Neuronal stem cell (in vitro differentiated cells): ENCODE measurements around the gene CLASRP.
A peak's percentile ranks its signal among the peaks of the same experiment; 100 is the strongest.

ENCODE experiments used
- DNase-seq: peaks from one replicate; pipeline ENCODE4 v3.0.0-alpha.2; 2013; ENCODE audit warnings: low spot score
- H2AFZ ChIP-seq: one replicate; pipeline ENCODE4 v1.6.1; 2013; ENCODE audit warnings: mild to moderate bottlenecking, low read length, inconsistent platforms
- H2AK5ac ChIP-seq: 2 replicates; pipeline ENCODE4 v1.6.1; 2013; ENCODE audit warnings: low read depth, mild to moderate bottlenecking, inconsistent platforms, low read length, moderate library complexity, mixed read lengths
- H2BK120ac ChIP-seq: 2 replicates; pipeline ENCODE4 v1.6.1; 2013; ENCODE audit warnings: low read depth, mild to moderate bottlenecking, inconsistent platforms, low read length, moderate library complexity, mixed read lengths
- H2BK12ac ChIP-seq: one replicate; pipeline ENCODE4 v1.6.1; 2013; ENCODE audit warnings: low read length, inconsistent platforms
- H2BK15ac ChIP-seq: 2 replicates; pipeline ENCODE4 v1.6.1; 2013; ENCODE audit warnings: mild to moderate bottlenecking, low read length, inconsistent platforms, mixed read lengths
- H2BK5ac ChIP-seq: one replicate; pipeline ENCODE4 v1.6.1; 2013; ENCODE audit warnings: inconsistent platforms, mild to moderate bottlenecking, low read length, moderate library complexity
- H3K14ac ChIP-seq: one replicate; pipeline ENCODE4 v1.6.1; 2013; ENCODE audit warnings: low read length, inconsistent platforms
- H3K18ac ChIP-seq: 2 replicates; pipeline ENCODE4 v1.6.1; 2013; ENCODE audit warnings: low read length, inconsistent platforms
- H3K23ac ChIP-seq: 2 replicates; pipeline ENCODE4 v1.6.1; 2013; ENCODE audit warnings: low read depth, mild to moderate bottlenecking, mixed read lengths, low read length, inconsistent platforms; ENCODE audit not compliant: poor library complexity
- H3K27ac ChIP-seq: replicated peaks from 3 replicates; pipeline ENCODE4 v1.5.1; 2013; ENCODE audit warnings: low read length, inconsistent platforms
- H3K27me3 ChIP-seq, 3 experiments: 2 replicates each; pipeline ENCODE4 v1.6.1; 2013; ENCODE audit warnings: low read length in 3 of 3, mild to moderate bottlenecking in 2 of 3, inconsistent platforms in 1 of 3, low read depth in 1 of 3, mixed read lengths in 1 of 3, moderate library complexity in 1 of 3; ENCODE audit not compliant: control insufficient read depth in 3 of 3, insufficient read depth in 3 of 3
- H3K36me3 ChIP-seq, 2 donors: replicated peaks in 1 of 2; 2 replicates each; pipeline ENCODE4 v1.6.1; 2013; ENCODE audit warnings: low read length in 2 of 2; ENCODE audit not compliant: control insufficient read depth in 2 of 2, insufficient read depth in 2 of 2
- H3K4ac ChIP-seq: 2 replicates; pipeline ENCODE4 v1.6.1; 2013; ENCODE audit warnings: inconsistent platforms, mild to moderate bottlenecking, low read length, moderate library complexity
- H3K4me1 ChIP-seq, 2 donors: 1 replicate in 1 of 2; 2 replicates in 1 of 2; pipeline ENCODE4 v1.6.1; 2013; ENCODE audit warnings: low read length in 2 of 2, low read depth in 1 of 2; ENCODE audit not compliant: control insufficient read depth in 2 of 2, insufficient read depth in 1 of 2
- H3K4me2 ChIP-seq: one replicate; pipeline ENCODE4 v1.6.1; 2013; ENCODE audit warnings: mild to moderate bottlenecking, low read length, inconsistent platforms; ENCODE audit not compliant: insufficient read depth, poor library complexity, severe bottlenecking
- H3K4me3 ChIP-seq, 2 donors: 2 replicates each; pipeline ENCODE4 v1.5.1; 2013; ENCODE audit warnings: low read length in 2 of 2, mild to moderate bottlenecking in 2 of 2, inconsistent platforms in 1 of 2, moderate library complexity in 1 of 2
- H3K79me1 ChIP-seq: one replicate; pipeline ENCODE4 v1.6.1; 2013; ENCODE audit warnings: low read depth, mild to moderate bottlenecking, inconsistent platforms, low read length, moderate library complexity
- H3K9ac ChIP-seq: one replicate; pipeline ENCODE4 v1.6.1; 2013; ENCODE audit warnings: mild to moderate bottlenecking, low read depth, low read length, inconsistent platforms; ENCODE audit not compliant: poor library complexity
- H3K9me3 ChIP-seq, 2 donors: replicated peaks in 1 of 2; 2 replicates each; pipeline versions ENCODE3 to v1.6.1; 2013; ENCODE audit warnings: low read length in 2 of 2, mild to moderate bottlenecking in 2 of 2, inconsistent platforms in 1 of 2, low read depth in 1 of 2, mixed read lengths in 1 of 2, moderate library complexity in 1 of 2; ENCODE audit not compliant: control insufficient read depth in 2 of 2, insufficient read depth in 1 of 2
- H4K8ac ChIP-seq: one replicate; pipeline ENCODE4 v1.6.1; 2013; ENCODE audit warnings: low read depth, mild to moderate bottlenecking, inconsistent platforms, low read length, moderate library complexity
- H4K91ac ChIP-seq: one replicate; pipeline ENCODE4 v1.6.1; 2013; ENCODE audit warnings: low read length, low read depth, mild to moderate bottlenecking, inconsistent platforms; ENCODE audit not compliant: poor library complexity
- WGBS, 2 donors: extraction: QIAGEN DNeasy Blood & Tissue Kit; methylation state at CpG; one replicate each; pipeline ENCODE4 v1.1.7; 2013; ENCODE audit warnings: missing lambda C conversion rate in 2 of 2, mixed read lengths in 1 of 2; ENCODE audit not compliant: insufficient read length in 2 of 2, insufficient replicate concordance in 1 of 2; ENCODE audit errors: extremely low coverage in 2 of 2; 5-methylcytosine and 5-hydroxymethylcytosine counted together

Gene CLASRP

GRCh38 chr19:45101806-45102205 is 63.0 kb downstream of the CLASRP start:
- no peak for DNase-seq
- Histone ChIP-seq H3K4me3 (no peak overlapping the region), H3K4me1 (peaks cover 36 to 58% of the 10 kb centered on the region in 2 donors), H4K91ac (no peak overlapping the region), H2BK120ac (no peak overlapping the region), H2BK12ac (no peak overlapping the region), H3K79me1 (peaks cover 28% of the 10 kb centered on the region), H2BK15ac (no peak overlapping the region), H2AK5ac (no peak overlapping the region), H2AFZ (no peak overlapping the region), H4K8ac (no peak overlapping the region), H3K36me3 (peaks cover 0 to 4% of the 10 kb centered on the region in 2 donors), H3K18ac (no peak overlapping the region), H2BK5ac (no peak overlapping the region), H3K4ac (no peak overlapping the region), H3K4me2 (no peak overlapping the region), H3K27me3 (no peaks in the 10 kb centered on the region), H3K14ac (no peak overlapping the region), H3K9me3 (no peaks in the 10 kb centered on the region), H3K23ac (no peak overlapping the region), H3K27ac (no peak overlapping the region), H3K9ac (no peak overlapping the region)
- no CpG with 5 or more reads among the region's 8 CpGs for WGBS, 2 donors

GRCh38 chr19:45102481-45102880 is 63.6 kb downstream of the CLASRP start:
- H2BK120ac ChIP-seq, result no peak overlapping the region

GRCh38 chr19:45103156-45103507 is 64.3 kb downstream of the CLASRP start:
- H3K9ac ChIP-seq, result peak overlapping the region; percentile 61
- H3K4me3 ChIP-seq, result no peak overlapping the region
- no peak overlapping the region for H4K8ac ChIP-seq
- no peak overlapping the region for H4K91ac ChIP-seq
- H3K79me1 ChIP-seq, result peaks cover 24% of the 10 kb centered on the region
- no peaks in the 10 kb centered on the region for H3K27me3 ChIP-seq
- no peak overlapping the region for H2BK120ac ChIP-seq
- peak overlapping the region; percentile 90 for H3K18ac ChIP-seq
- H2BK5ac ChIP-seq, result peak overlapping the region; percentile 7
- peak overlapping the region; percentile 79 for H3K27ac ChIP-seq
- H3K4me1 ChIP-seq, result peaks cover 36 to 50% of the 10 kb centered on the region in 2 donors
- no peak overlapping the region for H3K4me2 ChIP-seq
- no peak overlapping the region for H2BK12ac ChIP-seq
- WGBS, 2 donors, result no CpG with 5 or more reads among the region's 15 CpGs
- H2AK5ac ChIP-seq, result peak overlapping the region; percentile 93
- DNase-seq, result no peak
- no peak overlapping the region for H2BK15ac ChIP-seq
- H3K9me3 ChIP-seq, result no peaks in the 10 kb centered on the region
- no peak overlapping the region for H2AFZ ChIP-seq
- H3K4ac ChIP-seq, result no peak overlapping the region
- H3K23ac ChIP-seq, result no peak overlapping the region
- peaks cover 0 to 4% of the 10 kb centered on the region in 2 donors for H3K36me3 ChIP-seq
- H3K14ac ChIP-seq, result peak overlapping the region; percentile 22

More at GRCh38 chr19:45102481-45102880, 63.6 kb downstream of the CLASRP start:
- no peak overlapping the region for H3K23ac ChIP-seq
- WGBS, 2 donors, result no CpG with 5 or more reads among the region's 7 CpGs
- H4K8ac ChIP-seq, result no peak overlapping the region
- H3K27ac ChIP-seq, result peak overlapping the region; percentile 79
- no peak overlapping the region for H2BK12ac ChIP-seq
- peak overlapping the region; percentile 93 for H2AK5ac ChIP-seq
- H3K4me2 ChIP-seq, result no peak overlapping the region
- H3K9ac ChIP-seq, result peak overlapping the region; percentile 61
- no peaks in the 10 kb centered on the region for H3K27me3 ChIP-seq
- peaks cover 36 to 57% of the 10 kb centered on the region in 2 donors for H3K4me1 ChIP-seq
- H4K91ac ChIP-seq, result no peak overlapping the region
- no peak overlapping the region for H2AFZ ChIP-seq
- no peaks in the 10 kb centered on the region for H3K9me3 ChIP-seq
- peak overlapping the region; percentile 7 for H2BK5ac ChIP-seq
- DNase-seq, result no peak
- no peak overlapping the region for H2BK15ac ChIP-seq
- H3K79me1 ChIP-seq, result peaks cover 25% of the 10 kb centered on the region
- no peak overlapping the region for H3K14ac ChIP-seq
- no peak overlapping the region for H3K4ac ChIP-seq
- H3K18ac ChIP-seq, result peak overlapping the region; percentile 90
- H3K36me3 ChIP-seq, result peaks cover 0 to 4% of the 10 kb centered on the region in 2 donors
- no peak overlapping the region for H3K4me3 ChIP-seq

GRCh38 chr19:45103508-45104319 is 64.9 kb downstream of the CLASRP start:
- H3K36me3 ChIP-seq, result peaks cover 0 to 4% of the 10 kb centered on the region in 2 donors
- no peak overlapping the region for H3K4me3 ChIP-seq
- peak overlapping the region; percentile 22 for H3K14ac ChIP-seq
- H3K4me1 ChIP-seq, result peaks cover 33 to 45% of the 10 kb centered on the region in 2 donors
- H3K18ac ChIP-seq, result peak overlapping the region; percentile 90
- no peak overlapping the region for H2AFZ ChIP-seq
- peak; percentile 80 for DNase-seq
- H3K27ac ChIP-seq, result peak overlapping the region; percentile 79
- H4K91ac ChIP-seq, result no peak overlapping the region
- H2BK15ac ChIP-seq, result no peak overlapping the region
- H2AK5ac ChIP-seq, result peak overlapping the region; percentile 93
- no CpG with 5 or more reads among the region's 26 CpGs for WGBS, 2 donors
- no peaks in the 10 kb centered on the region for H3K27me3 ChIP-seq
- H2BK120ac ChIP-seq, result no peak overlapping the region
- H3K9me3 ChIP-seq, result no peaks in the 10 kb centered on the region
- H4K8ac ChIP-seq, result no peak overlapping the region
- peaks cover 19% of the 10 kb centered on the region for H3K79me1 ChIP-seq
- H3K4ac ChIP-seq, result no peak overlapping the region
- no peak overlapping the region for H2BK12ac ChIP-seq
- H3K4me2 ChIP-seq, result peak overlapping the region; percentile 30
- H3K23ac ChIP-seq, result no peak overlapping the region
- H3K9ac ChIP-seq, result peak overlapping the region; percentile 68
- peak overlapping the region; percentile 7 for H2BK5ac ChIP-seq
